IMR-90 (cell line): ENCODE measurements around the gene RAB8B.
"Not testable (repeated sequence)": the region's sequence is repeated elsewhere in the genome, so short reads cannot be mapped to it uniquely, and the experiment has no call there.

Source experiments
- BHLHE40 ChIP-seq: fragments of 150-350 bp; IDR thresholded peaks from 2 replicates; pipeline ENCODE4 v1.6.1; 2016; ENCODE audit warnings: mild to moderate bottlenecking, low read depth, low read length
- CEBPB ChIP-seq: IDR thresholded peaks from 2 replicates; pipeline ENCODE4 v1.6.1; 2012; ENCODE audit warnings: low read depth, low read length, improper control_type of control experiment
- CHD1 ChIP-seq: IDR thresholded peaks from 2 replicates; pipeline ENCODE4 v1.6.1; 2012; ENCODE audit warnings: low read depth, low read length, improper control_type of control experiment
- FOS ChIP-seq: fragments of 150-350 bp; IDR thresholded peaks from 2 replicates; pipeline ENCODE4 v1.6.1; 2016; ENCODE audit warnings: low read depth, low read length
- MXI1 ChIP-seq: IDR thresholded peaks from 2 replicates; pipeline ENCODE4 v1.6.1; 2012; ENCODE audit warnings: low read depth, mild to moderate bottlenecking, low read length, moderate library complexity, borderline replicate concordance
- POLR2A ChIP-seq: IDR thresholded peaks from 2 replicates; pipeline ENCODE4 v1.6.1; 2012; ENCODE audit warnings: mild to moderate bottlenecking, low read depth, low read length
- RCOR1 ChIP-seq: IDR thresholded peaks from 2 replicates; pipeline ENCODE4 v1.6.1; 2012; ENCODE audit warnings: mild to moderate bottlenecking, low read length, improper control_type of control experiment; ENCODE audit not compliant: insufficient replicate concordance
- RFX5 ChIP-seq: IDR thresholded peaks from 2 replicates; pipeline ENCODE4 v1.8.0; 2012; ENCODE audit warnings: low read depth, mild to moderate bottlenecking, low read length, moderate library complexity
- TF ChIP-seq, protein P1 (sequence below): conservative IDR thresholded peaks from 2 replicates; pipeline ENCODE4 v1.5.1; 2012; ENCODE audit warnings: mild to moderate bottlenecking, low read depth, low read length, improper control_type of control experiment
- TF ChIP-seq, protein P2 (sequence below): fragments of 150-350 bp; IDR thresholded peaks from 2 replicates; pipeline ENCODE4 v1.6.1; 2016; ENCODE audit warnings: low read depth, mild to moderate bottlenecking, low read length, moderate library complexity, borderline replicate concordance

DNA sequence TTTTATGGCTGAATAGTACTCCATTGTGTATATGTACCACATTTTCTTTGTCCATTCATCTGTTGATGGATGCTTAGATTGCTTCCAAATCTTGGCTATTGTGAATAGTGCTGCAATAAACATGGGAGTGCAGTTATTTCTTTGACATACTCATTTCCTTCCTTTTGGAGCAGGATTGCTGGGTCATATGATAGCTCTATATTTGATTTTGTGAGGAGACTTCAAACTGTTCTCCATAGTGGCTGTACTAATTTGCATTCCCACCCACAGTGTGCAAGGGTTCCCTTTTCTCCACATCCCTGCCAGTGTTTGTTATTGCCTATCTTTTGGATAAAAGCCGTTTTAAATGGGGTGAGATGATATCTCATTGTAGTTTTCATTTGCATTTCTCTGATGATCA lies 47.7 kb downstream of the RAB8B start:
- not testable (repeated sequence) for TF ChIP-seq FOS, POLR2A, RCOR1, CEBPB, MXI1, CHD1, RFX5, BHLHE40
- TF ChIP-seq, protein P1, sequence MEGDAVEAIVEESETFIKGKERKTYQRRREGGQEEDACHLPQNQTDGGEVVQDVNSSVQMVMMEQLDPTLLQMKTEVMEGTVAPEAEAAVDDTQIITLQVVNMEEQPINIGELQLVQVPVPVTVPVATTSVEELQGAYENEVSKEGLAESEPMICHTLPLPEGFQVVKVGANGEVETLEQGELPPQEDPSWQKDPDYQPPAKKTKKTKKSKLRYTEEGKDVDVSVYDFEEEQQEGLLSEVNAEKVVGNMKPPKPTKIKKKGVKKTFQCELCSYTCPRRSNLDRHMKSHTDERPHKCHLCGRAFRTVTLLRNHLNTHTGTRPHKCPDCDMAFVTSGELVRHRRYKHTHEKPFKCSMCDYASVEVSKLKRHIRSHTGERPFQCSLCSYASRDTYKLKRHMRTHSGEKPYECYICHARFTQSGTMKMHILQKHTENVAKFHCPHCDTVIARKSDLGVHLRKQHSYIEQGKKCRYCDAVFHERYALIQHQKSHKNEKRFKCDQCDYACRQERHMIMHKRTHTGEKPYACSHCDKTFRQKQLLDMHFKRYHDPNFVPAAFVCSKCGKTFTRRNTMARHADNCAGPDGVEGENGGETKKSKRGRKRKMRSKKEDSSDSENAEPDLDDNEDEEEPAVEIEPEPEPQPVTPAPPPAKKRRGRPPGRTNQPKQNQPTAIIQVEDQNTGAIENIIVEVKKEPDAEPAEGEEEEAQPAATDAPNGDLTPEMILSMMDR: not testable (repeated sequence)
- TF ChIP-seq, protein P2, sequence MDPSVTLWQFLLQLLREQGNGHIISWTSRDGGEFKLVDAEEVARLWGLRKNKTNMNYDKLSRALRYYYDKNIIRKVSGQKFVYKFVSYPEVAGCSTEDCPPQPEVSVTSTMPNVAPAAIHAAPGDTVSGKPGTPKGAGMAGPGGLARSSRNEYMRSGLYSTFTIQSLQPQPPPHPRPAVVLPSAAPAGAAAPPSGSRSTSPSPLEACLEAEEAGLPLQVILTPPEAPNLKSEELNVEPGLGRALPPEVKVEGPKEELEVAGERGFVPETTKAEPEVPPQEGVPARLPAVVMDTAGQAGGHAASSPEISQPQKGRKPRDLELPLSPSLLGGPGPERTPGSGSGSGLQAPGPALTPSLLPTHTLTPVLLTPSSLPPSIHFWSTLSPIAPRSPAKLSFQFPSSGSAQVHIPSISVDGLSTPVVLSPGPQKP: not testable (repeated sequence)
